ENCODE results near the gene PPP1R13B.

The PPP1R13B gene

DNA sequence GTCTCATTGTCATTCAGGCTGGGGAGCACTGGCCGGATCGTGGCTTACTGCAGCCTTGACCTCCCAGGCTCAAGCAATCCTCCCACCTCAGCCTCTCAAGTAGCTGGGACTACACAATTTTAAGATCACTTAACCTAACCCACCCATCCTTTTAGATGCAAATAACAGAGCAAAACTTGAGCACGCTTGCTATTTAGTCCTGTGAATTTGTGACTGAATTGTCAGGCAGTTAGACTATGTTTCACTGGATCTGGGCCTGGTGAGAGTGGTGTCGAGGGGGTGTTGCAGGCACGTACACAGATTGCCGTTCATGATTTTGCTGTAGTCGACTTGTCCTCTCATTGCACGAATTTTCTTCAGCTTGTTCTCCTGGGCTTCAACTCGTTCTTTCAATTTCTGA is 93.6 kb downstream of the PPP1R13B start:
- TF ChIP-seq, protein P1, sequence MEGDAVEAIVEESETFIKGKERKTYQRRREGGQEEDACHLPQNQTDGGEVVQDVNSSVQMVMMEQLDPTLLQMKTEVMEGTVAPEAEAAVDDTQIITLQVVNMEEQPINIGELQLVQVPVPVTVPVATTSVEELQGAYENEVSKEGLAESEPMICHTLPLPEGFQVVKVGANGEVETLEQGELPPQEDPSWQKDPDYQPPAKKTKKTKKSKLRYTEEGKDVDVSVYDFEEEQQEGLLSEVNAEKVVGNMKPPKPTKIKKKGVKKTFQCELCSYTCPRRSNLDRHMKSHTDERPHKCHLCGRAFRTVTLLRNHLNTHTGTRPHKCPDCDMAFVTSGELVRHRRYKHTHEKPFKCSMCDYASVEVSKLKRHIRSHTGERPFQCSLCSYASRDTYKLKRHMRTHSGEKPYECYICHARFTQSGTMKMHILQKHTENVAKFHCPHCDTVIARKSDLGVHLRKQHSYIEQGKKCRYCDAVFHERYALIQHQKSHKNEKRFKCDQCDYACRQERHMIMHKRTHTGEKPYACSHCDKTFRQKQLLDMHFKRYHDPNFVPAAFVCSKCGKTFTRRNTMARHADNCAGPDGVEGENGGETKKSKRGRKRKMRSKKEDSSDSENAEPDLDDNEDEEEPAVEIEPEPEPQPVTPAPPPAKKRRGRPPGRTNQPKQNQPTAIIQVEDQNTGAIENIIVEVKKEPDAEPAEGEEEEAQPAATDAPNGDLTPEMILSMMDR (conservative IDR thresholded peaks at IDR 0.05) = no peak
- H3K27ac ChIP-seq = no peak overlapping the region

- TF ChIP-seq, protein P1 (conservative IDR thresholded peaks at IDR 0.05) = 0 out of 2 replicates have a peak, but pooled peaks have one; percentile 27
These were observed 97.5 kb downstream of the PPP1R13B start for GRCh38 chr14:103749860-103750259.

DNA sequence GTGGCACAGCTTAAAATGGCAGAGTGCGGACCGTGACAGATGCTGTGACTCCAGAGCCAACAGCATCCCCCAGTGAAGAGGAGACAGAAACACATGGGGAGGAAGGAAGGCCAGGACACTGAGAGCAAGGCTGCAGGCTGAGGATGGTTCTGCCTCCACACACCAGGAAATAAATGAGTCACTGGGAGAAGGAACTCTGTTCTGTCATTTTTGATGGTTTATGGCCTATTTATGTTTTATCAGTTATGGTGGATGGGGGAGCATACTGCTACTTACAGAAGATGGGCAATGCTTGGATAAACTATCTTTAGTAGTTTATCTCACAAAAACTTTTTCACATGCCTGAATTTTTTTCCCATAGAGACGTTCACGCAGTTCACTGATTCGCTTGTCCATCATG is 97.9 kb downstream of the PPP1R13B start:
- TF ChIP-seq, protein P1 (conservative IDR thresholded peaks at IDR 0.05) = no peak
- H3K27ac ChIP-seq = no peak overlapping the region

More at GRCh38 chr14:103749860-103750259, 97.5 kb downstream of the PPP1R13B start:
- H3K27ac ChIP-seq = no peak overlapping the region

- TF ChIP-seq, protein P1 (conservative IDR thresholded peaks at IDR 0.05) = no peak
- H3K27ac ChIP-seq = no peak overlapping the region
These were observed 98.9 kb downstream of the PPP1R13B start for GRCh38 chr14:103748534-103748857.

GRCh38 chr14:103746701-103747100 is 100.7 kb downstream of the PPP1R13B start:
- TF ChIP-seq, protein P1 (conservative IDR thresholded peaks at IDR 0.05) = no peak
- H3K27ac ChIP-seq = no peak overlapping the region

- H3K27ac ChIP-seq = no peak overlapping the region
- TF ChIP-seq, protein P1 (conservative IDR thresholded peaks at IDR 0.05) = no peak
These were observed 102.0 kb downstream of the PPP1R13B start for GRCh38 chr14:103745424-103745823.

GRCh38 chr14:103744621-103745395 is 102.6 kb downstream of the PPP1R13B start:
- TF ChIP-seq, protein P1 (conservative IDR thresholded peaks at IDR 0.05) = no peak
- H3K27ac ChIP-seq = no peak overlapping the region

All from VCaP (cell line).